HG03159 (cell line): Measurements from ENCODE around the gene WWTR1.

Source experiments
- ATAC-seq: cut with Tn5 transposase; IDR thresholded peaks from one replicate; pipeline ENCODE4 v1.9.1; 2021; ENCODE audit warnings: mild to moderate bottlenecking, moderate library complexity; ENCODE audit not compliant: unreplicated experiment

The WWTR1 gene

DNA sequence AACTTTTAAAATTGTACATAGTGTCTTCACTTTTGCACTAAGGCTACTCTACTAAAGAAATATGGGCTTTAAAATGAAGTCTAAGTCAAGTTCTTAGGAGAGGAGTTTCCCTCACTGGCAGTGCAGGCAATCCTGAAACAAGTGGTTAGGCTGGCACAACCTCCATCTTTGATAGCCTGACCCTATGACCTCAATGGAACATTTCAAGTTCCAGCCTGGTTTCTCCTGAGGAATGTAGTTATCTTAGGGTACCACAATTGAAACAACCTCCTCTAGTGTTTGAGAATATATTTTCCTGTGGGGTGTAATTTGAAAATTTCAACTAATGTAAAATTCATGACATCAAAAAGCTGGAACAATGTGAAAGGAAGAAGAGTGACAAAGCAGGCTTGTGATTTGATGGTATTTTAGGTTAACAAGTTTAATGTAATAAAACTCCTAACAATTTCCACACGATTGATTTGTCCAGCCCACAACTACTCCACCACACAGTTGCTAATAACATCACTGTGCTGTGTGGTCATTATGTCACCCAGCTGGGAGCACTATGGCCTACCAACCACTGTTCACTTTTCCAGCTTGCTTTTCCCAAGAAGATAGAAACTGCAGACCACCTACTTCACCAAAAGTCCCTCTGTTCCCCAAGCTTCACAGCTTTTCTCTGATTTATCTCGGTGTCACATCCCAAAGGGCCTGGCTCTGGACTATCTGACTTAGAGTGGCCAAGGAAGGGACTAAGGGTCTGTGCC lies 1.8 kb downstream of the WWTR1 start:
- no peak for ATAC-seq

DNA sequence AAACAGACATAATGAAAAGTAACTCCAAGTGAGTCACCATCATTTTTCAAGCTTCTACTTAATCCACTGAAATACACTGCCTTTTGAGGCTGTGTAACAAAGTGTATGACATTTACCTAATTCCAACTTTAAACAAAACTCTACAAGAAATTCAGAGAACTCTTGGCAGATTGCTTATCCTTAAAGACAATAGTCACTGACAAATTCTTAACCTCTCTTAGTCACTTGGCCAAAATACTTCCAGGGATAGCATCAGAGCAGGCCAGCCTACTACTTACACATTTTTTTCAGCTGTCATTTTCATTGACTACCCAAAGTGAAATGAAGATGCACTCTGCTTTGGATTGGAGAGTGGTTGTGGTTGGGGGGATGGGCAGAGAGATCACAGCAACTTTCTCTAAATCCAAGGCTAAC lies 3.6 kb downstream of the WWTR1 start:
- ATAC-seq = no peak

DNA sequence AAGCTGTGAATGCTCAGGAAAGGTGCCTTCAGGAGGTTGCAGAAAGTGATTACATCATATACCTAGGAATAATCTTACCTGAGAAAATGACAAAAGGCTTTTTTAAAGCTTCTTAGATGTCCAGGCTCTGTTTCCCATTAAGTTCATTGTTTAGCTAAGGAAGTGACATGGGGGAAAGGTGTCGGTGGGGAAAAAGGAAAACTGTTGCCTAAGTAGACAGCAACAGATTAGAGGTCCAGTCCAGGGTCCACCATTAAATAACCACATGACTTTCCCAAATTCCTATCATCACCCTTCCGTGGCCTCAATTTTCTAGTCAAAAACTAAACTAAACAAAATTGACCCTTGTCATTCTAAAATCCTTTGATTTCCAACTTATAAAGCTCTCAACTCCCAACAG lies 4.3 kb downstream of the WWTR1 start:
- no peak for ATAC-seq

DNA sequence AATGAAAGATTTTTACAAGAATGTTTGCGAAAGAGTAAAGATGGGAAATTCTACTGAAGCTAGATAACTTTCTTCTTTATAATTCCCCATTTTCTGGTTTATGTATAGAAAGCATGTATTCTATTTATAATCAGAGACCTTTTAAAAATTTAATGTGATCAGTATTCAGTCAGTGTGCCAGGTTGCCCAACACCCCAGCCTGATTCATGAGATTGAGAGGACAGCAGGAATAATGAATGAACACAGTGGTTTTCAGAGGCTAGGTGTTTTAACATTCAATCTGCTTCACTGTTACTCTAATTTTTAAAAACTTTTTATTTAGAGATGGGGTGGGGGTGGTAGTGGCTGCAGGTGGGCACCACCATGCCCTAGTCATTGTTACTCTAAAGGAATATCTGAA lies 4.7 kb downstream of the WWTR1 start:
- no peak for ATAC-seq

DNA sequence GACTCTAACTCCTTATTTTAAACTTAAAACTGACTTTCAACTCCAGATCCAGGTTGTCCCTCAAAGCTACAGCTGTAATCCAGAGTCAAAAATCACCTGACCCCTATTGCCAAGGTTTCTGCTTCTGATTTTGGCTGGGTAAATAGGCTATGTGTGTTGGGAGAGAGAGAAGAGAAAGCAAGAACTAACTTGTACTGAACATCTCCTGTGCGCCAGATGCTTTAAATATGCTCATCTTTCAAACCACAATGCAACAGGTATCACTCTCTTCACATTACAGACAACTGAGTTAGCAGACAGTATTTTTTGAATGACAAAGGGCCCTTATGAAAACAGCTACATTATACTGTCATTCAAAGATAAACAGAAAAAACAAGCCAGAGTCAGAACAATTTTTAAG lies 7.0 kb downstream of the WWTR1 start:
- no peak for ATAC-seq

DNA sequence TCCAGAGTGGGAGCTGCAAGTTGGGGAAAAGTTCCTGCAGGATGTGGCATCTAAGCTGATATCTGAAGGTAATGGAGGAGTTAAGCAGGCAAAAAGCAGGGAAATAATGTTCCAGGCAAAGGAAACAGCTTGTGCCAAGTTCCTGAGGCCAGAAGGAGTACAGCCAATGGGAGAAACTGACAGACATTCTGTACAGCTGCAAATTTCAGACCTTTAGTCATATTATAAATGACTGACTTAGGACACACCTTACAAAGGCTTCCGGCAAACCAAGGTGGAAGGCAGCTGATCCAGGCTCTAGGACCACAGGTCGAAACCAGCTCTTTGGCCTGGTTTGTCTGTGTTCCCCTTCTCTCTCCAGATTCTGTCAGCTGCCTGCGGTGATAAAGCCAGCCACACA lies 9.3 kb downstream of the WWTR1 start:
- ATAC-seq = no peak

DNA sequence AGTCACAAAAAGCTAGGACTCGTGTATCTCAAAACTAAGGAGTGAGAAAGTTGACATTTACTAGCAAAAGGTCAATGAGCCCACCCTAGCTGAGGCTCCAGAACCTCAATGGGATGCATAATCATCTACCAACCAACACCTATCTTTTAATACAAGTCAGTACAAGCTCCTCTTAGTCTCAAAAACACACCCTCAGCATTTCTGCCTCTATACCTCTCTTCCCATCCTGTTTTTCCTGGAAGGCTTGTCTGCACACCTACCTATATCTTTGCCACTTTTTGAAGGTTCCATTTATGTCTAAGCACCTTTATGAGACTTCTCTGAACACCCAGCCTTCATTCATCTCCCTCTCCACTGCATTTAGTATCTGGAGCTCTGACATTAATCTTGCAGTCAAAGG lies 10.0 kb downstream of the WWTR1 start:
- ATAC-seq = no peak

DNA sequence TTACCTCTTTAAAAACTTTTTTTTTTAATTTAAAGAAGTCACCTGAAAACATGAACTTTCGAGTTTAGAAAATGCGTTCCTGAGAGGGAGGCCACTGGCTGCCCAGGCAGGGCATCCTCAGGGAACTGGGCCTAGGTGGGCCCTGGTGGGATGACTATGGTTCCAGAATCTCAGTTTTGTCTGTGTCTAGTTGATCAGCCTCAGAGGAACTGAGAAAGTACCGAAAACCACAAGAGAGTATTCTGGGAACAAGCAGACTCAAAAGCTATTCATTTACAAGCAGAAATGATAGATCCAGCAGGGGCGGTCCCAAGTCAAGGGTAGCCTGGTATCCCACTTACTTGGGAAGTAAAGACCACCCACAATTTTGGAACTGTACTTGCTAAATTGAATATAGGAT lies 10.5 kb downstream of the WWTR1 start:
- peak; percentile 60 for ATAC-seq

DNA sequence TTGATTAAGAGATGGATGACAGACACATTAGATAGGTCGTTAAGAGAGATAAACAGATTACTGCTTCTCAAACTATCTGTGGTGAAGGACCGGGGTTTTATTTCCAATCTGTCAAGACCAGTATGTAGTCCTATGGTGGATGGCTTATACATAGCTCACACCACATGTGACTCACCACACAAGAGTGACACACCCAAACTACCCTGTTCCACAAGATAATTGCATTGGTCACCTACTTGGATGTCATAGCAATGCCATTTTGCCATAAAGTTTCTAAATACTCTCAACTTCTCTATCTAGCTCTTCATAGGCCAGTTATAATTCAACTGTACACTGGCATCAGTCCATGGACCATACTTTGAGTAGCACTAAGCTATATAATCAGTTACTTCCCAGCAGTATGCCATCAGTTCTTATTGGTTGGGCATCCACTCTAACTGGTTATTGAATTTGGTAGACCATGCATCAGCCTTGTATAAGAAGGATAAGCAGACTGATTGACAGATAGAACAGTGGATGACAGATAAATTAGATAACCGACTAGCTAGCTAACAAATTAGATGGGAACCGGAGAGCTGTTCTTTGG lies 11.6 kb downstream of the WWTR1 start:
- ATAC-seq = no peak

DNA sequence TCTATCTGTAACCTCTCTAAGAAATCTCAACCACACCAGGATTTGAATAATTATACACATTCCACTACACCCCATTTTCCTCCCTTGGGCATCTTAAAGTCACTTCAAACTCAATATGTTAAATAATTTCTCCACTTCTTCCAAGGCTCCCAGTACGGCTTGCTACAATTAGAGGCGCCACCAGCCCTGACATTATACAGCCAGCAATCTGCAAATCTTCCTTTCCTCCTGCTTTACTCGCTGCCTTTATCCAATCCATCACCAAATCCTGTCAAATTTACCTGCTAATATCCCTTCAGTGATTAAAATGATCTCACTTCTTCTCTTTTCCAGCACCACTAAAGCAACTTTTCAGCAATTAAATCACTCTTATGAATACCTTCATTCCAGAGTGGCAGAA lies 13.9 kb downstream of the WWTR1 start:
- no peak for ATAC-seq

DNA sequence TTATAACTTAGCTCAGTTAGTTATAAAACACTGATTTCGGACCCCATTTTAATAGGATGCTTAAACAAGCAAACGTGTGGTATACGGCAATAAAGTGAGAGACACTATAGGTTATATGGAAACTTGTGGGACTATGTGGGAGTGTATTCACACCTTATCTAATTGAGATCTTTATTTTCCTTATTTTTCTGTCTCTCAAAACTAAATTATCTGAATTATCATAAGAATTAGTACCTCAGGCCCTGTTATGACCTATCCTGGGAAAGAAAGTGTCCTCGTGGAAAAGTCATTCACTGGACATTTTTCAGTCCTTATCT lies 14.4 kb downstream of the WWTR1 start:
- ATAC-seq = no peak

DNA sequence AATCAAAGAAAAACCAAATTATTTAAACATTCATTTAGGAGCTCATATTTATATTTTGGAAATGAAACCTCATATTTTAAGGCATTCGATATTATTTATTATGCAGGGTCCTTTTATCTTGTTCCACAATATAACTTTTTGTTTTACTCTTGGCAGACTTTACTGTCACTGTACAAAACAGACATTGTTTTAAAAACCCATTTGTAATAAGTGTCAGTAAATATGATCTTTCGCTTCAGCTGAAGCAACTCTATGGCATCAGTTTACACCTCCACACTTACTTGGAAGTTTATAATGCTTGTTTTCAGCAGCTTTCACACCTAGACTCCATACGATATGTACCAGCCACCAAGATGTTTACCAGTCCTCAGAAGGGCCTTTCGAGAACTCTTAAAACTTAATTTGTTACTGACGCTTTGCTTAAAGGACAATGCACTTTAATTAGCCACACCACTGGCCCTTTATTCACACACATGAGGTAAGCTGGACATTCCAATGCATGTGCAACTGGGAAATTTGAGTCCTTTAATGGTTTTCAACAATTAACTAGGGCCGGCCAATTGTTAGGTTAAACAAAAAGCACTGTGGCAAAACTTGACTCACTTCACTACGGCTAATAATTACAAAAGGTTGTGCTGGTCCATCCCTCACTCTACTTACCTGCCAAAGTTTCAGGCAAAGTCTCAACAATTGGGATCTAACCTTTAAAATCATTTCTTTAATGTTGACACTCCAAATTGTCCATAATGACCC lies 16.7 kb downstream of the WWTR1 start:
- no peak for ATAC-seq

DNA sequence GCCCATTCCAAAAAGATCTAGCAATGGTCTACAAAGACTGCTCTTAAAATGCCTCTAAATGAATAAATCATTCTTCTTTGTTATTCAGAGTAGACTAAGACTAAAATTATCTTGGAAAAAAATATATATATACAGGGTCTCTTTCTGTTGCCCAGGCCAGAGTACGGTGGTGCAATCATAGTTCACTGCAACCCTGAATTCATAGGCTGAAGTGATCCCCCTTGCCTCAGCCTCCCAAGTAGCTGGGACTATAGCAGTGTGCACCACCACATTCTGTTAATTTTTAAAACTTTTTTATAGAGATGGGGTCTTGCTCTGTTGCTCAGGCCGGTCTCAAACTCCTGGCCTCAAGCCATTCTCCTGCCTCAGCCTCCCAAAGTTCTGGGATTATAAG lies 18.7 kb downstream of the WWTR1 start:
- ATAC-seq = no peak

DNA sequence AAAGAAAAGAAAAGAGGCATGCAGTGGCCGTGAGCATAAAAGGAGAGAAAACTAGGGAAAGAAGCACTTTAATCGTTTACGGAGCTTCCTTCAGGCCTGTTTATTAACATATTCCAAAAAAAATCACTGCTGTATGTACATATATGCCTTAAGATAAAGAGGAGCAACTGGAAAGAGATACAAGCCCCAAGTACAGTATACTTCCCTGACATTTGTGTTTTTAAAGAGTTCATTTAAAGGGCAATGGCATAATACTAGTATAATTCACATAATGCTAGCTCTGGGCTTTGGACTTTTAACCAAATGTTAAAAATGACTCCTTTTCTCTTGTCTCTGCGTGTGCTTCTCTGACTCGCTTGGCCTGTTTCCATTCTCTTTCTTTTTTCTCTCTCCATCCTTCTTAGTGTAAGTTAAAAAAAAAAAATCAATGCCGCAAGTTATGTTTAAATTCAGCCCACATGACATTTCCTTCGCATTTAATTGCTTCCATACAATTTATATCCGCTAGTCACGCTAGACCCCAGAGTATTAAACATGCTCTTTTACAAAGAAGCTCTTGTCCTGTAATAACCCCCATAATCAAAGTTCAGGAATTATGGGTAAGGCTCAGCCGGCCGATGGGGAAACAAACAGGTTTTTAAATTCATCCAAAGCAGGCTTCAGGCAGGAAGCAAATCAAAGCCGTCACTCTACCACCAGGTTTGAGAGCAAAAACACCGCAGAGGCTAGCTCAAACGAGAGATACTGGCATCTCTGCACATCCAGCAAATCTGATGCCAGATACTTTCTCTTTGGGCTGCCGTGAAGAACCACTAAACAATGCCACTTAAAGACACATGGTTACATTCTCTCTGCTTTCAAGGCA lies 19.4 kb downstream of the WWTR1 start:
- ATAC-seq = no peak

DNA sequence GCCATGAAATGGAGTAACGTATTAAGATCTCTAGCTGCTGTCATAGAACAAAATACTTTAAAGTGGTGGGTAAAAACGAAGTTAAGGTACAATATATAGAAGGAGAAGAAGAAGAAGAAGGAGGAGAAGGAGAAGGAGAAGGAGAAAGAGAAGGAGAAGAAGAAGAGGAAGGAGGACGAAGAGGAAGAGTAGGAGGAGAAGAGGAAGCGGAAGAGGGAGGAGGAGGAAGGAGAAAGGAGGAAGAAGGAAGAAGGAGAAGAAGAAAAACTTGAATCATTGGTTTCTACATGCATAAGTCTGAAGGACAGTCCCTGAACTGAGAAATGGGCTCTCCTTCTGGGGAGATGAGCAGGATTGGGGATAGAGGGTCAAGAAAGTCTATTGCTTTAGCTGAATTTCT lies 22.4 kb downstream of the WWTR1 start:
- ATAC-seq = no peak

DNA sequence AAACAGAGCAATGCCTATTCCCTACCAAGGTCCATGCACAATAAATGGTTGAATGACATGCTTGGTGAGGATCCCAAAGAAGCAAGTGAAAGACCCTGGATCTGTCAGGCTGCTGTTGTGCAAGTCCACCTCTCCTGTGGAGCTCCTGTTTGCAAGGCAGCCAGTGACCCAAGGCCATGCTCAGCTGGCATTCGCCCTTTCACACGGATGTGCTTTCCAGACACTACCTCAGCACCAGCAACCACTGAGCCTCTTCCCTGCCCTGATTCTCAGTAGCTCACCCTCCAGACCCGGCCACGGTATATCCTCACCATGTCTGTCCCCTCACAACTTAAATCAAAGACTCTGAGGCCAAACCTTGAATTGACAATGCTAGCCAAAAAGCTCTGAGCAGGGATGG lies 23.3 kb downstream of the WWTR1 start:
- ATAC-seq = no peak

DNA sequence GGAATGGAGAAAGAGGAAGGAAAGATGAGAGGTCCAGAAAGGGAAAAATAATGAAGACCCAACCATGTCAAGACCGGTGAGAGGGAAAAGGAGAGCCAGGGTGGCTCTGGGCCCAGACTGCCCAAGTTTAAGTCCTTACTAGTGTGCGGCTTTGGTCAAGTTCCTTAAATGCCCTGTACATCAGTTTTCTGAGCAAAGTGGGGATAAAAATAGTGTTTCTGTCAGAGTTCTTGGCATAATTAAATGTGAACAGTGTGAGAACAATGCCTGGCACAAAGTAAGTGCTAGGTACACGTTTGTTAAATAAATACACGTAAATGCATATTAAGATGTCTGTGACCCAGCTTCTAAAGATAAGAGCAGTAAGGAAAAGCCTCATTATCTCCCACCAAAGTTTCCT lies 23.8 kb downstream of the WWTR1 start:
- ATAC-seq = no peak

DNA sequence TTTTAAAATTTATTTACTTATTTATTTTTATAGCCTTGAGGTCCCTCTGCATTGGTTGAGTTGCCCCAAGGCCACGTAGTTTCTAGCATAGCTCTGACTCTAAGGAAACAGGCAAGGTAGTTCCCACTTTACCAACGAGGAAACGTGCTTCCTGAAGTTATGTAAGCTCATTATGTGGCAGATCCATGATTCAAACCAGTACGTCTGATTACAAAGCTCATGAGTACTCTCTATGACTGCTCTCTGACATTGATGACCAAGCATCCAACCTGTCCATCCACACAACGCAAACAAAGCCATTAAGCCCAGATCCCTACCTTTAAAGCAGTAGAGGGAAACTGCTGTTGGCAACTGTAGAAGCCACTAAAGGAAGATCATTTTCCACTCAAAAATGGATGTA lies 25.6 kb downstream of the WWTR1 start:
- no peak for ATAC-seq

DNA sequence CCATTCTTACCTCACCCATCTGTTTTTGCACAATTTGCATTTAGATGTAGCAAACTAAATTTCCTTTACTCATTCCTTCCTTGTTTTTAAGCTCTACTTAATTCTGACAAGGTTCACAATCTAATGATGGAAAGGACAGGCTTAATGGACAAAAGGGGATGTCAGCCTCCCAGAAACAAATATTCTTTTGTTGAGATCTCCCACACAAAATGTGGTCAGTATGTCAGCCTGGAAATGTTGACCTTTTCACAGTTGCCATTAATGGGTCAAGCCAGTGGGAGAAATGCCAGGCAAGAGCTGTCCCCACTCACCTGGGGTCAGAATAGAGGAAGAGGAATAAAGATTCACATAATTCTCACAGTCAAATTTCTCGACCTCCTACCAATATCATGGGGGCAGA lies 27.0 kb downstream of the WWTR1 start:
- ATAC-seq = no peak

DNA sequence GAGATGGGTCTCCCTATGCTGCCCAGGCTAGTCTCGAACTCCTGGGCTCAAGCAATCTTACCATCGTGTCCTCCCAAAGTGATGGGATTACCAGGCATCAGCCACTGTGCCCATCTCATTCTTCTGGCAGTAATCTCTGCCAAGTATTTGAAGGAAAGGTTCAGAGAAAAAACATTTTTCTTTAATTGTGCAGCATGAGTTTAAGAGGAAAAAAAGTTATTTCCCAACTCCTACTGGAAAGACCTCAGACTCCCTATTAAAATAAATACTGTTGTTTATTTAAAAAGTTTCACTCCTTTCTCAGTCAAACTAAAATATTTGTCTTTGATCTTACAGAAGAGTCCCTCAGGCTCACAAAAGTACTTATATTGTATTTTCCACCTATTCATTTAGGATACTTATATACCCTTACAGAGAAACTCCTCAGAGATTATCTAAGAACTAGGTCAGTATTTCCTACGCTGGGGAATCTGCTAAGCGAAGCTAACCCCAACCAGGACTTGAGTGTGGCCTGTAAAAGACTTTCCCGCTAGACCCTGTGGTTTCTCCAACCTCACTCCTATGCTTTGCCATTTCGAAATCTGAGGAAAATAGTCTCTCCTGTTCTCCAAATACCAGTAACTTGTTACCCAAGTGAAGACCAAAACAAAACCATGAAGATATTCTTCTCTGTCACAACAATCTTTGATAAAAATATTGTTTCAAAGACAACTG lies 28.7 kb downstream of the WWTR1 start:
- ATAC-seq = no peak

DNA sequence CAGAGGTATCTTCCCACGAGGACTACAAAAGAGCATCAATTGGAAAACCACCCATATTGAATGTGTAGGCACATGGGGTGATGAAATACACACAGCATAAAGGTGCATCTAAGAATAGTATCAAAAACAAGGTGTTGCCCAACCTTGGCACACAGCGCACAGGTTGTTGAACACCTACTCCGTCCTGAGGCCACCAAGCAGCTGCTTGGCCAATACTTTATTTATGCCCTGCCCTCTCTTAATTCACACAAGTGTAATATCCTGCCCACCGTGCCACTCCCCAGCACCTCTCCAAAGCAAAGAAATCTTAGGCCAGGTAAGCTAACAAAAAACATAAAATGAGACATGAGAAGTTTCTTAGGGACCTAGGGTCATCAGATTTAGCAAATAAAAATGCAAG lies 31.2 kb downstream of the WWTR1 start:
- no peak for ATAC-seq
